Measurements from ENCODE around the gene KMT2B. TPM values are rescaled to one million over a fixed set of nuclear protein-coding genes. Genes with fewer than 3 reads are reported as not detected.
"Not testable (repeated sequence)": the region's sequence is repeated elsewhere in the genome, so short reads cannot be mapped to it uniquely, and the experiment has no call there.

The KMT2B gene
- total RNA-seq, 3 donors from 2014 or later, result 14.2 to 16.2 (median 16.1) TPM

DNA sequence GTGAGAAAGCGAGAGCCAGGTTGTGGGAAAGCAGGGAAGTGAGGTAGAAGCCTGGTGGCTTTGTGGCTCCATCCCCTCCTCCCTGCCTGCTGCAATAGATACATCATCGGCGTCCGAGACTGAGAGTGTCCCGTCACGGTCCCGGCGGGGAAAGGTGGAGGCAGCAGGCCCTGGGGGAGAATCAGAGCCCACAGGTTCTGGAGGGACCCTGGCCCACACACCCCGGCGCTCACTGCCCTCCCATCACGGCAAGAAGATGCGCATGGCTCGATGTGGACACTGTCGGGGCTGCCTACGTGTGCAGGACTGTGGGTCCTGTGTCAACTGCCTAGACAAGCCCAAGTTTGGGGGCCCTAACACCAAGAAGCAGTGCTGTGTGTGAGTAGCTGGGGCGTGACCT is 5.1 kb downstream of the KMT2B start:
- Histone ChIP-seq H3K36me3 (peaks cover 19% of the 10 kb centered on the region), H3K27me3 (no peaks in the 10 kb centered on the region), H3K4me3 (no peak overlapping the region), H3K9me3 (no peaks in the 10 kb centered on the region), H3K4me1 (peaks cover 9 to 11% of the 10 kb centered on the region in 2 donors), H3K27ac (no peak overlapping the region)
- intact Hi-C loops (cut with DNase I; ENCODE audit: low total_unique reads), result no loop called here
- DNase-seq (ENCODE audit: low spot score in 2 of 2), result no peak
- TF ChIP-seq, protein P1, sequence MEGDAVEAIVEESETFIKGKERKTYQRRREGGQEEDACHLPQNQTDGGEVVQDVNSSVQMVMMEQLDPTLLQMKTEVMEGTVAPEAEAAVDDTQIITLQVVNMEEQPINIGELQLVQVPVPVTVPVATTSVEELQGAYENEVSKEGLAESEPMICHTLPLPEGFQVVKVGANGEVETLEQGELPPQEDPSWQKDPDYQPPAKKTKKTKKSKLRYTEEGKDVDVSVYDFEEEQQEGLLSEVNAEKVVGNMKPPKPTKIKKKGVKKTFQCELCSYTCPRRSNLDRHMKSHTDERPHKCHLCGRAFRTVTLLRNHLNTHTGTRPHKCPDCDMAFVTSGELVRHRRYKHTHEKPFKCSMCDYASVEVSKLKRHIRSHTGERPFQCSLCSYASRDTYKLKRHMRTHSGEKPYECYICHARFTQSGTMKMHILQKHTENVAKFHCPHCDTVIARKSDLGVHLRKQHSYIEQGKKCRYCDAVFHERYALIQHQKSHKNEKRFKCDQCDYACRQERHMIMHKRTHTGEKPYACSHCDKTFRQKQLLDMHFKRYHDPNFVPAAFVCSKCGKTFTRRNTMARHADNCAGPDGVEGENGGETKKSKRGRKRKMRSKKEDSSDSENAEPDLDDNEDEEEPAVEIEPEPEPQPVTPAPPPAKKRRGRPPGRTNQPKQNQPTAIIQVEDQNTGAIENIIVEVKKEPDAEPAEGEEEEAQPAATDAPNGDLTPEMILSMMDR (IDR thresholded peaks at IDR 0.05), result no peak
- TF ChIP-seq POLR2A (IDR thresholded peaks at IDR 0.05) (no peak), POLR2AphosphoS5 (IDR thresholded peaks at IDR 0.05) (no peak)

DNA sequence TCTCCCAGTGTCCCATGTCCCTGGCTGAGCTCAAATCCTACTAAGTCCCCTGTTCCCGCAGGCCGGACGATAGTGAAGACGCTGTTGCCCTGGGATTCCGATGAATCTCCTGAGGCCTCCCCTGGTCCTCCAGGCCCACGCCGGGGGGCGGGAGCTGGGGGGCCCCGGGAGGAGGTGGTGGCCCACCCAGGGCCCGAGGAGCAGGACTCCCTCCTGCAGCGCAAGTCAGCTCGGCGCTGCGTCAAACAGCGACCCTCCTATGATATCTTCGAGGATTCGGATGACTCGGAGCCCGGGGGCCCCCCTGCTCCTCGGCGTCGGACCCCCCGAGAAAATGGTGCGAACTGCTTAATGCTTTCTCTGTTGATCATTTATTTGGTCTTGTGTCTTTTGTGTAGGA is 5.9 kb downstream of the KMT2B start:
- Histone ChIP-seq H3K4me1 (peaks cover 8 to 10% of the 10 kb centered on the region in 2 donors), H3K27ac (no peak overlapping the region), H3K4me3 (no peak overlapping the region), H3K9me3 (no peaks in the 10 kb centered on the region), H3K27me3 (no peaks in the 10 kb centered on the region), H3K36me3 (peaks cover 22% of the 10 kb centered on the region)
- TF ChIP-seq, protein P1 (IDR thresholded peaks at IDR 0.05), result no peak
- TF ChIP-seq POLR2A (IDR thresholded peaks at IDR 0.05), result no peak
- TF ChIP-seq POLR2AphosphoS5 (IDR thresholded peaks at IDR 0.05), result no peak
- DNase-seq (ENCODE audit: low spot score in 2 of 2), result no peak
- intact Hi-C loops (cut with DNase I; ENCODE audit: low total_unique reads), result no loop called here

DNA sequence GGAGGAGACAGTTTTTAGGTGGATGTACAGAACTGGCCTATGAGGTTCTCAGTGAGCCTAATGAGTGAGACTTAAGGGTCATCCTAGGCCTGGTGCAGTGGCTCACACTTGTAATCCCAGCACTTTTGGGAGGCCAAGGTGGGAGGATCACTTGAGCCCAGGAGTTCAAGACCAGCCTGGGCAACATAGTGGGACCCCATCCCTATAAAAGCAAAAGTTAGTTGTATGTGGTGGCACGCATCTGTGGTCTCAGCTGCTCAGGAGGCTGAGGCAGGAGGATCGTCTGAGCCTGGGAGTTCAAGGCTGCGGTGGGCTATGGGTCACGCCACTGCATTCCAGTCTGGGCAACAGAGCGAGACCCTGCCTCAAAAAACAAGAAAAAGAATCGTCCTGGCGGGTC is 6.3 kb downstream of the KMT2B start:
- H3K9me3 ChIP-seq; DNase-seq (ENCODE audit: low spot score in 2 of 2); H3K27ac ChIP-seq; H3K4me3 ChIP-seq; H3K27me3 ChIP-seq; H3K4me1 ChIP-seq; intact Hi-C loops (cut with DNase I; ENCODE audit: low total_unique reads): not testable (repeated sequence)
- H3K36me3 ChIP-seq, result peaks cover 22% of the 10 kb centered on the region

DNA sequence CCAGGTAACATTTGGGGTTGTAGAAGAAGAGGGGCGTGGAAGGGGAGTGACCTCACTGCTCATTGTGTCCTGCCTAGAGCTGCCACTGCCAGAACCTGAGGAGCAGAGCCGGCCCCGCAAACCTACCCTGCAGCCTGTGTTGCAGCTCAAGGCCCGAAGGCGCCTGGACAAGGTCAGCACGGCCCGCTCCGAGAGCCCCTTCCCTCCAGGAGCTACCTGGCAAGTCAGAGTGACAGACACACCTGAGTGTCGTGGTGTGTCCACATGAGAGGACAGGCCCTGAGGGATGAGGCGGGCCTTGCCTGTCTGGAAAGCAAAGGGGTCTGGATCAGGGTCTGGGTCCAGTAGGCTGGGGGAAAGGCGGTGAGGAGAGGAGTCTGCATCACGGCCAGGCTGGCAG is 6.8 kb downstream of the KMT2B start:
- H3K9me3 ChIP-seq, result no peaks in the 10 kb centered on the region
- intact Hi-C loops (cut with DNase I; ENCODE audit: low total_unique reads), result no loop called here
- H3K27ac ChIP-seq, result no peak overlapping the region
- peaks cover 1% of the 10 kb centered on the region in 2 donors for H3K4me1 ChIP-seq
- no peak for DNase-seq (ENCODE audit: low spot score in 2 of 2)
- H3K36me3 ChIP-seq, result peaks cover 22% of the 10 kb centered on the region
- no peaks in the 10 kb centered on the region for H3K27me3 ChIP-seq
- TF ChIP-seq, protein P1 (IDR thresholded peaks at IDR 0.05), result no peak
- no peak for TF ChIP-seq POLR2AphosphoS5 (IDR thresholded peaks at IDR 0.05)
- TF ChIP-seq POLR2A (IDR thresholded peaks at IDR 0.05), result no peak
- no peak overlapping the region for H3K4me3 ChIP-seq

DNA sequence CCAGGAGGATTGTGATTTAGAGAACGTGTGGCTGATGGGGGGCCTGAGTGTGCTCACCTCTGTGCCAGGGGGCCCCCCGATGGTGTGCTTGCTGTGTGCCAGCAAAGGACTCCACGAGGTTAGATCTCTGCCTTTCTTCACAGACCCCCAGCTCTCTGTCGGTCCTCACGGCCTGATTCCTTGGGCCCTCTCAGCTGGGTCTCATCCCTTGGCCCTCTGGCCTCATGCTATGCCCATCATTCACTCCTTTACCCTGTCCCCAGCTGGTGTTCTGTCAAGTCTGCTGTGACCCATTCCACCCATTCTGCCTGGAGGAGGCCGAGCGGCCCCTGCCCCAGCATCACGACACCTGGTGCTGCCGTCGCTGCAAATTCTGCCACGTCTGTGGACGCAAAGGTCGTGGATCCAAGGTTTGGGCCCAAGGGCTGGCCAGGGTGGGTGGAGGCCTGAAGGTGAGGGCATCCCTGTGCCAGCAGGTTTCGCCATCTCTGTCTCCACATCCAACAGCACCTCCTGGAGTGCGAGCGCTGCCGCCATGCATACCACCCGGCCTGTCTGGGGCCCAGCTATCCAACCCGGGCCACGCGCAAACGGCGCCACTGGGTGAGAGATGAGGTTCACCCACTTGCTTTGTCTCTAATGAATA is 7.5 kb downstream of the KMT2B start:
- Histone ChIP-seq H3K4me1 (no peaks in the 10 kb centered on the region), H3K36me3 (peaks cover 22% of the 10 kb centered on the region), H3K9me3 (no peaks in the 10 kb centered on the region), H3K27me3 (no peaks in the 10 kb centered on the region), H3K27ac (no peak overlapping the region), H3K4me3 (no peak overlapping the region)
- TF ChIP-seq POLR2AphosphoS5 (IDR thresholded peaks at IDR 0.05) (no peak), POLR2A (IDR thresholded peaks at IDR 0.05) (no peak)
- TF ChIP-seq, protein P1 (IDR thresholded peaks at IDR 0.05), result no peak
- intact Hi-C loops (cut with DNase I; ENCODE audit: low total_unique reads), result no loop called here
- DNase-seq (ENCODE audit: low spot score in 2 of 2), result no peak

All from breast epithelium (tissue), 4 donors.